HG02943 (cell line): Measurements from ENCODE around the gene UFSP2.

Experiments
- ATAC-seq: cut with Tn5 transposase; IDR thresholded peaks from one replicate; pipeline ENCODE4 v1.9.1; 2021; ENCODE audit warnings: mild to moderate bottlenecking, low read depth, moderate library complexity; ENCODE audit not compliant: unreplicated experiment

Gene UFSP2

DNA sequence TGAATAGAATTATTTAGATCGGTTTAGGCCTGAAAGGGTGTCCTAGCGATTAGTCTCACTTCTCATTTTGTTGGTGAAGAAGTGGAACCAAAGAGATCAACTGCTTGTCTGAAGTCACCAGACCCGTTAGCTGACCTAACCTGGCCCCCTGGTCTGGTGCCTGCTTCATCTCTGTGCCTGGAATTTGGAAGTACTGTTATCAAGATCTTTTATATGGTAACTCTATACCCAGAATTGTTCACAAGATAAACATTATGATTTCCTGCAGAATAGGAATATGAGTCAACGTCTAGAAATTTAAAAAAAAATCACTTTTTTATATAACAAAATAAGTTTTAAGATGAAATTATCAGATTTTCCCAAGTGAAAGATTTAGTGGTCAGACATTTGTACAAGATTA, 67.2 kb downstream of the UFSP2 start:
- no peak for ATAC-seq

GRCh38 chr4:185357733-185358440, 67.9 kb downstream of the UFSP2 start:
- no peak for ATAC-seq

DNA sequence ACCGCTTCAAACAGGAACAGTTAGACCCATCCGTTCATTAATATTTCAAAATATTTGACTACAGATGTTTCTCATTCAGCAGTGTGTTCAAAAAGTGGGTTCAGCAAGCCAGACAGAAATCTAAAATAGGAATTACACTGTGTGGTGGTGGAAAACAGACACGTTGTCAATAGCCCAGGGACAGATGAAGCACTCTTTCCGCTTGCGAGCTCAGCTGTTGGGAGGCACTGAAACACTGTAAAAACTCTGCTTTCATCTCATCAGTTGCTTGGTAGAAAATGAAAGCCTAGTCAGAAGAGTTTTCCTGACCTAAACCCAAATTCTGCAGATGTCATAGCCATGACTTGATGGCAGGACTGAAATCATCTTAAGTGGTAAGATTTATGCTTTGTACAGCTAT, 68.6 kb downstream of the UFSP2 start:
- no peak for ATAC-seq

- ATAC-seq, result no peak
Observed at GRCh38 chr4:185352741-185353140, 73.0 kb downstream of the UFSP2 start.

DNA sequence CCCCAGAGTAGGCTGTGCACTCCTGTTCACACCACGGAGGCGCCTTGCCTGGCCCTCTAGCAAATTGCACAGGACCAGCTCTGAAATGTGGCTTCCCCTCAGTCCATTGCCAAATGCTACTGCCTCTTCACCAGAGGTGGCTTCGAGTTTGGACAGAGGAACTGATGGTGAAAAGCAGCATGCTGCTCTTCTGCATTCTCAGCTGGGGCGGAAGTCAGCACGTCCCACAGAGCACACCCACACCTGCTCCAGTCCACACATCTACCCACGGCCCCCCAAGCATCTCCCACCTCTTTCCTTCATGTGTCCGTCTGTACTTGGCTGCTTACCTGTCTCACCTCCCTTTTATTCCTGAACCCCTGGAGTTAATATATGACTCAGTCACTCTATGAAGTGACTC, 73.6 kb downstream of the UFSP2 start:
- ATAC-seq, result no peak

DNA sequence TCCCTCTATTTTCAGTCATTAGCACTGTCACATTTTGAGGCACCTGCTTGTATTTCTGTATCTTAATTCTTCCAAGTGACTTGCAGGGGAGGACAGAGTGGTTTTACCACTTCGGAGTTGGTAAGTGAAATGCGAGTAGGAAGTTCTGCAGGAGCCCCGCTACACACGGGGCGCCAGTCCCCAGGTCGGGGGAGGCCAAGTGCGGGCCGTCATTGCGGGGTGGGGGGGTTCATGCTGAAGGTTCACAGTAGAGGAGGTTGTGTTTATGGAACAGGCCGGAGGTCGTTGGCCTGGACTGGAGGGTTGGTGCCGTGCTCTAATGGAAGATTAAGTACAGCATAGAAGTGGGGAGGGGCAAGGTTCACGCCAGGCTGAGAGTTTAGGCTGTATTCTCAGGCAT, 74.1 kb downstream of the UFSP2 start:
- ATAC-seq, result no peak
